B cell (primary cell): Measurements from ENCODE around the gene CDH13. TPM values are rescaled to one million over a fixed set of nuclear protein-coding genes. Genes with fewer than 3 reads are reported as not detected.

ENCODE experiments used
- ATAC-seq: fragments of 200-7000 bp; cut with Tn5 transposase; one replicate; pipeline ENCODE4 v1.10.0; 2021; ENCODE audit warnings: low read depth, mild to moderate bottlenecking, moderate number of reproducible peaks, moderate library complexity
- CTCF ChIA-PET: fragments of 350-600 bp; sonication (Branson Sonifier 250); formaldehyde crosslinking; loops from one replicate; lab custom pipeline; 2021; ENCODE audit warnings: antibody characterized with exemption, inconsistent platforms; lab: Charles Lee
- POLR2A ChIA-PET: fragments of 350-600 bp; sonication (Branson Sonifier 250); formaldehyde crosslinking; loops from one replicate; lab custom pipeline; 2021; ENCODE audit warnings: antibody characterized with exemption; lab: Charles Lee
- DNase-seq: peaks from one replicate; pipeline ENCODE4 v3.0.0; 2013
- H2AFZ ChIP-seq: 2 replicates; pipeline ENCODE4 v1.6.1; 2012; ENCODE audit warnings: mild to moderate bottlenecking, low read depth, low read length; ENCODE audit not compliant: insufficient read depth, poor library complexity, severe bottlenecking
- H3K27ac ChIP-seq, 2 donors: 1 replicate in 1 of 2; 2 replicates in 1 of 2; pipeline ENCODE4 v1.5.1; 2012 to 2013; ENCODE audit warnings: low read length in 2 of 2, mild to moderate bottlenecking in 2 of 2, moderate library complexity in 1 of 2
- H3K27me3 ChIP-seq, 4 experiments: fragments of 200-600 bp in 1 of 4; sonication (generic) in 1 of 4; replicated peaks in 1 of 4; 1 replicate in 2 of 4; 2 replicates in 2 of 4; pipeline versions ENCODE4 v1.6.1 to v1.7.0; 2013 to 2016; ENCODE audit warnings: low read length in 3 of 4, mild to moderate bottlenecking in 2 of 4, mixed read lengths in 1 of 4, moderate library complexity in 1 of 4; ENCODE audit not compliant: insufficient read depth in 4 of 4, control insufficient read depth in 3 of 4; ENCODE audit errors: control extremely low read depth in 1 of 4
- H3K36me3 ChIP-seq, 2 experiments: replicated peaks in 1 of 2; 1 replicate in 1 of 2; 2 replicates in 1 of 2; pipeline versions ENCODE4 v1.6.1 to v1.7.1; 2013; ENCODE audit warnings: low read length in 1 of 2; ENCODE audit not compliant: insufficient read depth in 2 of 2, control insufficient read depth in 1 of 2; ENCODE audit errors: control extremely low read depth in 1 of 2, extremely low read depth in 1 of 2
- H3K4me1 ChIP-seq, 2 donors: fragments of 200-600 bp in 1 of 2; sonication (generic) in 1 of 2; 1 replicate in 1 of 2; 2 replicates in 1 of 2; pipeline versions ENCODE4 v1.5.1 to v1.6.1; 2013 to 2017; ENCODE audit warnings: low read length in 2 of 2; ENCODE audit not compliant: control insufficient read depth in 2 of 2, insufficient read depth in 2 of 2
- H3K4me2 ChIP-seq: replicated peaks from 2 replicates; pipeline ENCODE3; 2012; ENCODE audit warnings: mild to moderate bottlenecking, low read depth, low read length; ENCODE audit not compliant: poor library complexity, severe bottlenecking
- H3K4me3 ChIP-seq, 5 experiments: fragments of 200-600 bp in 1 of 5; sonication (generic) in 1 of 5; 1 replicate in 3 of 5; 2 replicates in 2 of 5; pipeline versions ENCODE4 v1.5.1 to v1.7.0; 2011 to 2016; ENCODE audit warnings: low read length in 4 of 5, mild to moderate bottlenecking in 4 of 5, low read depth in 2 of 5, control low read depth in 1 of 5, moderate library complexity in 1 of 5; ENCODE audit not compliant: insufficient read depth in 1 of 5; ENCODE audit errors: control extremely low read depth in 1 of 5, extremely low read depth in 1 of 5
- H3K79me2 ChIP-seq: fragments of 200-600 bp; sonication (generic); one replicate; pipeline ENCODE4 v1.6.0; 2016; ENCODE audit warnings: low read length; ENCODE audit not compliant: control insufficient read depth, insufficient read depth
- H3K9ac ChIP-seq: fragments of 200-600 bp; sonication (generic); 2 replicates; pipeline ENCODE4 v1.6.1; 2017; ENCODE audit warnings: mild to moderate bottlenecking, low read length, moderate library complexity
- H3K9me3 ChIP-seq, 3 donors: one replicate each; pipeline versions ENCODE4 v1.6.1 to v1.7.1; 2013; ENCODE audit warnings: low read length in 2 of 3; ENCODE audit not compliant: control insufficient read depth in 2 of 3, insufficient read depth in 1 of 3; ENCODE audit errors: control extremely low read depth in 1 of 3
- H4K20me1 ChIP-seq: 2 replicates; pipeline ENCODE4 v1.6.0; 2012; ENCODE audit warnings: mild to moderate bottlenecking, low read length; ENCODE audit not compliant: insufficient read depth, control insufficient read depth, poor library complexity, severe bottlenecking
- H3K27ac Mint-ChIP-seq: one replicate; pipeline ENCODE4 v1.8.0; 2021; ENCODE audit warnings: mixed read lengths
- H3K27me3 Mint-ChIP-seq: one replicate; pipeline ENCODE4 v1.8.0; 2021; ENCODE audit warnings: mixed read lengths
- H3K4me1 Mint-ChIP-seq: one replicate; pipeline ENCODE4 v1.8.0; 2021; ENCODE audit warnings: mixed read lengths
- H3K4me3 Mint-ChIP-seq: one replicate; pipeline ENCODE4 v1.8.0; 2021; ENCODE audit warnings: mixed read lengths
- H3K9me3 Mint-ChIP-seq: one replicate; pipeline ENCODE4 v1.8.0; 2022; ENCODE audit warnings: mixed read lengths; ENCODE audit not compliant: insufficient read depth
- EZH2 ChIP-seq: IDR thresholded peaks from 2 replicates; pipeline ENCODE4 v1.6.1; 2012; ENCODE audit warnings: borderline replicate concordance, low read depth, mild to moderate bottlenecking, moderate library complexity, low read length; ENCODE audit not compliant: insufficient read depth, poor library complexity, severe bottlenecking
- WGBS: methylation state at CpG from one replicate; pipeline ENCODE4 v1.1.5; 2013; ENCODE audit warnings: missing lambda C conversion rate; ENCODE audit not compliant: insufficient coverage; 5-methylcytosine and 5-hydroxymethylcytosine counted together
- intact Hi-C: fragments of 100-400 bp; cut with micrococcal nuclease; formaldehyde crosslinking; loops from one replicate; pipeline ENCODE4 v1.10.0; 2022
- polyA plus RNA-seq: library from polyadenylated mRNA; depleted of rRNA; stranded (reverse); fragments of >200 nt; gene quantifications from 2 replicates; pipeline ENCODE4 v1.2.3, GENCODE V29; 2012
- total RNA-seq, 2 donors: library from RNA; stranded (reverse); fragments of 120-200 nt in 1 of 2; gene quantifications; 1 replicate in 1 of 2; 2 replicates in 1 of 2; pipeline versions ENCODE4 v1.2.3 to v1.2.4, GENCODE V29; 2013 to 2022
- TF ChIP-seq, protein P1 (sequence below): fragments of 200-600 bp; IDR thresholded peaks from one replicate; pipeline ENCODE4 v1.8.0; 2022; ENCODE audit warnings: antibody characterized with exemption, mild to moderate bottlenecking

CDH13 gene
- total and polyA plus RNA-seq, 2 donors (not counting 1 experiment from before 2014, with no cell fraction given) = not detected

DNA sequence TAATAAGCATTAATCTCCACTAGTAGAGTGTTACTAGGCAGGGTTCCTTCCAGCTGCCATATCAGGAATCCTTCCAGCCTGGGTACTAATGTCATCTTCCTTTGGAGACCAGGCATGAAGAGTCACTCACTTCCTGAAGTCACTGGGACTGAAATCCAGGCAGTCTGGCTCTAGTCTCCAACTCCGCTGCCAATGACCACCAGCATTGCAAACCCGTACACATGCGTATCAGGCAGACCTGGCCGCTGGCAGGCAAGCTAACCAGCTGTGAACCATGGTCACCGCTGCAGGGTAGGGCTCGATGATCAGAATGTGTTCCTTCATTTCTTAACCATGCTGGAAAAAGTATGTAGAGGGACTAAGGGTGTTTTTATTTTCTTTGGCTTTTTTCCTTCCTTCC is 255.5 kb downstream of the CDH13 start:
- H3K79me2 ChIP-seq = no peaks in the 10 kb centered on the region
- no peak overlapping the region for H3K27ac Mint-ChIP-seq
- intact Hi-C loops = no loop called here
- ChIA-PET POLR2A (no interaction called here), CTCF (no interaction called here)
- H3K9me3 ChIP-seq = no peaks in the 10 kb centered on the region
- H3K4me2 ChIP-seq = no peak overlapping the region
- no peak overlapping the region for H3K27ac ChIP-seq
- peaks cover 3 to 9% of the 10 kb centered on the region in 2 donors for H3K4me1 ChIP-seq
- H3K4me1 Mint-ChIP-seq = peaks cover 12% of the 10 kb centered on the region
- WGBS = 98% methylated on average over 5 of the region's 6 CpGs
- no peaks in the 10 kb centered on the region for H3K9me3 Mint-ChIP-seq
- H2AFZ ChIP-seq = no peak overlapping the region
- ATAC-seq (no peak), DNase-seq (no peak)
- H3K4me3 ChIP-seq = no peak overlapping the region
- H4K20me1 ChIP-seq = no peaks in the 10 kb centered on the region
- H3K36me3 ChIP-seq = no peaks in the 10 kb centered on the region
- no peak overlapping the region for H3K4me3 Mint-ChIP-seq
- H3K27me3 ChIP-seq = no peaks in the 10 kb centered on the region
- TF ChIP-seq, protein P1, sequence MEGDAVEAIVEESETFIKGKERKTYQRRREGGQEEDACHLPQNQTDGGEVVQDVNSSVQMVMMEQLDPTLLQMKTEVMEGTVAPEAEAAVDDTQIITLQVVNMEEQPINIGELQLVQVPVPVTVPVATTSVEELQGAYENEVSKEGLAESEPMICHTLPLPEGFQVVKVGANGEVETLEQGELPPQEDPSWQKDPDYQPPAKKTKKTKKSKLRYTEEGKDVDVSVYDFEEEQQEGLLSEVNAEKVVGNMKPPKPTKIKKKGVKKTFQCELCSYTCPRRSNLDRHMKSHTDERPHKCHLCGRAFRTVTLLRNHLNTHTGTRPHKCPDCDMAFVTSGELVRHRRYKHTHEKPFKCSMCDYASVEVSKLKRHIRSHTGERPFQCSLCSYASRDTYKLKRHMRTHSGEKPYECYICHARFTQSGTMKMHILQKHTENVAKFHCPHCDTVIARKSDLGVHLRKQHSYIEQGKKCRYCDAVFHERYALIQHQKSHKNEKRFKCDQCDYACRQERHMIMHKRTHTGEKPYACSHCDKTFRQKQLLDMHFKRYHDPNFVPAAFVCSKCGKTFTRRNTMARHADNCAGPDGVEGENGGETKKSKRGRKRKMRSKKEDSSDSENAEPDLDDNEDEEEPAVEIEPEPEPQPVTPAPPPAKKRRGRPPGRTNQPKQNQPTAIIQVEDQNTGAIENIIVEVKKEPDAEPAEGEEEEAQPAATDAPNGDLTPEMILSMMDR = no peak
- TF ChIP-seq EZH2 = no peak
- H3K27me3 Mint-ChIP-seq = no peaks in the 10 kb centered on the region
- no peak overlapping the region for H3K9ac ChIP-seq

DNA sequence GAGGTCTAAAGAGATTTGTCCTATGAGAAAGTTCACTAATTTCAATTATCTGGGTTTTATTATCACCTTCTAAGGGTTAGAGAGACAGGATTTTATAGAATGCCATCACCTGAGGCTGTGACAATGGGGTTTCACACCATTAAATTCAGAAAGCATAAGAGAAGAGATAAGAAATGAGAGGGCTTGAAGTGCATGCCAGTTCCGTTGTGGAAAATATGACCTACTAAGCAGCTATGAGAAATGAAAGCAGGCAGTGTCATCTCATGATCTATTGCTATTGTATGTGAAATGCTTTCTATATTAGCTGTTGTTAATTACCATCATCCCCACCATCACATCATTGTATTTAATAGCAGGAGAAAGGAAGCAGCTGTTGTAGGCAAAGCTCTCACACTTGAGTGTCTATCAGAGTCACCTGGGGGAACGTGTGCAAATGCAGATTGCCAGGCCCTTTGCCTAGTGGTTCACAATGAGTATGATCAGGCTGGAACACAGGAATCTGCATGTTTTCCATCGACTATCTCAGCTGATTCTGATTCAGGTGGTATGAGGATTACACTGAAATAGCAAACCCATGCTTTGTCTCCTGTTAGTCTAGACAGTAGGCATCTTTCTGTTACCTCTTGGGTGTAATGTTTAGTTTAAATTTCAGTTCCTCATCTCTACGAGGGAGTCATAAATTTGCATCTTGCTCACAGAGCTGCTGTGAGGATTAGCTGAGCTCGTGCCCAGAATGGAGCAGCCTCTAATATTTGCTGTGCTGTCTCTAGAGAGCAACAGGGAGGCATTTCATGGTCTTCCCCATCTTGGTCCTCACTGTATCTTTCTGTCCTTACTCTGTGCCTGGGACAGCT is 256.4 kb downstream of the CDH13 start:
- Mint-ChIP-seq H3K4me3 (peak overlapping the region; percentile 26), H3K4me1 (peaks cover 12% of the 10 kb centered on the region), H3K27me3 (no peaks in the 10 kb centered on the region), H3K9me3 (no peaks in the 10 kb centered on the region), H3K27ac (peak overlapping the region; percentile 28)
- TF ChIP-seq, protein P1 = no peak
- no peak for TF ChIP-seq EZH2
- H3K36me3 ChIP-seq = no peaks in the 10 kb centered on the region
- peaks cover 3 to 9% of the 10 kb centered on the region in 2 donors for H3K4me1 ChIP-seq
- H3K27ac ChIP-seq = no peak overlapping the region
- CTCF ChIA-PET = interaction anchor here (0.7 kb wide), 1 partner anchor 220 kb away, joined by 3 read pairs; no protein-coding TSS in a partner anchor
- no peaks in the 10 kb centered on the region for H3K9me3 ChIP-seq
- ATAC-seq (peak; percentile 56), DNase-seq (peak; percentile 61)
- POLR2A ChIA-PET = no interaction called here
- H4K20me1 ChIP-seq = no peaks in the 10 kb centered on the region
- H3K4me3 ChIP-seq = peak overlapping the region in 1 of 5 experiments; percentile 19
- peak overlapping the region; percentile 6 for H3K4me2 ChIP-seq
- no peaks in the 10 kb centered on the region for H3K79me2 ChIP-seq
- intact Hi-C loops = no loop called here
- peak overlapping the region; percentile 13 for H2AFZ ChIP-seq
- WGBS = 52% methylated on average over 4 of the region's 5 CpGs
- no peak overlapping the region for H3K9ac ChIP-seq
- no peaks in the 10 kb centered on the region for H3K27me3 ChIP-seq
